HG03565 (cell line): ENCODE results near the gene MAP3K21.

ENCODE experiments used
- ATAC-seq: cut with Tn5 transposase; IDR thresholded peaks from one replicate; pipeline ENCODE4 v1.9.1; 2021; ENCODE audit warnings: mild to moderate bottlenecking, moderate library complexity; ENCODE audit not compliant: unreplicated experiment

Gene MAP3K21

GRCh38 chr1:233431753-233432403, 104.4 kb downstream of the MAP3K21 start:
- ATAC-seq: no peak

DNA sequence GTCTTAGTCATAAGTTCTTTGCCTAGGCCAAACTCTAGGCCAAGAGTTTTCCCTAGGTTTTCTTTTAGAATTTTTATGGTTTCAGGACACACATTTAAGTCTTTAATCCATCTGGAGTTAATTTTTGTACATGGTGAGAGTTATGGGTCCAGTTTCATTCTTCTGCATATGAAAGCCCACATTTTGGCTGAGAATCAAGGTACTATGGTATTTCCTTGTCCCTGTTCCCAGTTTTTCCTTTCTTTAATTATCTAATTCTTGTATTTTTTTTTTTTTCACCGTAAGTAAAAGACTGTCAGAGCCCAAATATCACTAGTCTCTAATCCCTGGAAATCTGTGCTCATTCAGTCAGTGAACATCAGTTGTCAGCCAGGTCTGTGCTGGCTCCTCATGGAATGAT, 105.4 kb downstream of the MAP3K21 start:
- no peak for ATAC-seq

DNA sequence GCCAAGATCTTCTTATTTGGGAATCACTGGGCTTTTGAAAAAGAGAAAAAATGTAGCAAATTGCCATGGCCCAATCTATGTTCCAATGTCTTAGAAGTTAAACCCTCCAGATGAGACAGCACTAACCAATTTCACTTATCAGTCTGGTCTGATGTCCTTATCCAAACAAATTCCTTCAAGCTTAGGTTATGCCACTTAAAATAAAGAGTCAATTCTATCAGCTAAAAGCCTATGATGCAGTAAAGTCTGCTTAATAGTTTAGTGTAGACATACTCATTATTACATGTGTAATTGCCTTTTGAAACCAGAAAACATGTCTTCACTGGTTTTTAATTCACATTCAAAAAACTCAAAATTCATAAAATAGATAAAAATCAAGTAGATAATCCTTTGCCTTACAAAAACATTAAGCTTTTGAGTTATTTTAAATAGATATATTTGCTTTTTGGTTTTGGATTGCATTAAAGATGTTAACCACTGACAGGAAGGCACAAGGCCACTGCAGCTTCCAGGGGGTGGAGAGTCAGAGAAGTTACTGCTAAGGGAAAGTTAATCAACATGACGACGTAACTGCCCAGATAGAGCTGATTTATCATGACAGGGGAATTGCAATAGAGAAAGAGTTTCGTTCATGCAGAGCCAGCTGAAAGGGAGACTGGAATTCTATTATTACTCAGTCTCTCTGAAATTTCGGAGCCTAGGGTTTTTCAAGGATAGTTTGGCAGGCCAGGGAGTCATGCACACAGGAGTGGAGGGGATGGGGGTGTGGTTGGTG, 106.1 kb downstream of the MAP3K21 start:
- ATAC-seq: no peak
